Adipose tissue (tissue), 3 donors: Measurements from ENCODE around the gene ARVCF. TPM values are rescaled to one million over a fixed set of nuclear protein-coding genes. Genes with fewer than 3 reads are reported as not detected.

Source experiments
- H3K27ac ChIP-seq: one replicate; pipeline ENCODE4 v1.5.1; 2013; ENCODE audit warnings: low read depth, low read length
- WGBS, 3 donors: extraction: QIAGEN DNeasy Blood & Tissue Kit; methylation state at CpG; one replicate each; pipeline ENCODE4 v1.1.7; 2013; 5-methylcytosine and 5-hydroxymethylcytosine counted together
- polyA plus RNA-seq, 3 donors: library from polyadenylated mRNA; stranded (reverse); fragments of 200-250 nt; gene quantifications; one replicate each; pipeline ENCODE4 v1.2.3, GENCODE V29; 2013
- donor health status: healthy with polysubstance abuse.
- donor health status: Bipolar disorder and iron deficiency.
- donor health status: healthy.

ARVCF gene
- polyA plus RNA-seq, 3 donors, result 4.0 to 9.8 (median 8.5) TPM

DNA sequence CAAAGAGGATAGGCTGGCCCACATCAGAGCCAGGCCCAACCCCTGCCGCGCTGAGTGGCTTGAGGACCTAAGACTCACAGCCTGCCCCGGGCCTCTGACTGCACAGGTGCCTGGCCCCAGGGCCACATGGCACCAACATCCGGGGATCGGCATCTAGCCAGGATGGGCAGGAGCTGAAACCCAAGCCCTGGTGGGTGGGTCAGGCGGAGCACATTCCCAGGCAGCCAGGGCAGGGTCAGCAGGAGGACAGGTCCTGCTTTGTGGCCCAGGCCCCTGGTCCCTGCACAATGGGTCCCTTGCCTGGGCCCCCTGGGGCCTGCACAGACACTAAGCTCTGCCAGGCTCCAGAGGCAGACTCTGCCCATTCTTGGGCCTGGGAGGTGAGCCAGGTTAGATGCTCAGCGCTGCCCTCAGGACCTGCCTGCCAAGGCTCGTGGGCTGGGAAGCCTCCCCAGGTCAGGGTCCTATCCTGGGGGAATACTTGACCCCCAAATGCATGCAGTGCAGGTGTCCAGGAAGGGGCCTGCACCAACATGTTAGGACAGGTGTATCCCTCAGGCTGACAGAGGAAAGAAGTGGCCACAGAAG, 33.5 kb downstream of the ARVCF start:
- 91 to 95% (median 94%) methylated on average over 8 of the region's 8 CpGs for WGBS, 3 donors
- H3K27ac ChIP-seq, result no peak overlapping the region

DNA sequence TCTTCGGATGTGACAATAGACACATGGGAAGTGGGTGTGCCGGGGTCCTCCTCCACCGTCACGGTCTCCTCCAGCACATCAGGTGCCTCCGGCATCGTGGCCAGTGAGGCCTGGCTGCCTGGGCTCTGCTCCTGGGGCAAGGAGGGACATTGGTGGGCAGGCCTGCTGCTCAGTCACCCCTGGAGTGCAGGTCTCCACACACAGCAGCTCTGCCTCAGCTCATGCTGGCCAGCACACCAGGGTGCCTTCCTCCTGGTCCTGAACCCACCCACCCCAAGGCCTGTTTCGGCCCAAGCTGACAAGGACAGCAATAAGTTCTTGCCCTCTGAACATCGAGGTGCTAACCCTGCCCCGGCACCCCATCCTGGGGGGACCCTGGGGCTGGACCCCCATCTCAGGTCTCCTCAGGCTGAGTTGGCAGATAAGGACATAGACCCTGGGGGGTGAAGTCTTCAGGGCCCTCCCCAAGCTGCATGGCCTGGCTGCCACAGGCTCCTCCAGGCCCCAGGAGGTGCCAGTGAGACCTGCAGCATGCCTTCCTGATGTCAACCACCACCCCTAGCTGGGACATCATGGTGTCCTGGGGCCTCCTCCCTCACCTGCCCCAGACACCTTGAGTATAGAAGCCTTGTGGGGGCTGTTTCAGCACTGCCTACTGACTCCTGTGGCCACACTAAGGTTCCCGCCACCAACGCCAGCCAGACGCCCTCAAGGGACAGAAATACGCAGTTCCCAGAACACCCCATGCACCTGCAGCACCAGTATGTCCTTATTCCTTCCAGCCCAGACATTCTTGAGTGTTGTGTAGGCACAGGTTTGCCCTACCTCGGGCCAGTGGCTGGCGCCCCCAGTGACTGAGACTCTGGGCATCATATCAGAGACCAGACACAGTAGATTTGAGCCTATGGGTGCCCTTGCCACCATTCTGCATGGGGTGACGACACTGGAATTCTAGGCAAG, 34.4 kb downstream of the ARVCF start:
- WGBS, 3 donors, result 92 to 97% (median 95%) methylated on average over 16 of the region's 16 CpGs
- H3K27ac ChIP-seq, result no peak overlapping the region

DNA sequence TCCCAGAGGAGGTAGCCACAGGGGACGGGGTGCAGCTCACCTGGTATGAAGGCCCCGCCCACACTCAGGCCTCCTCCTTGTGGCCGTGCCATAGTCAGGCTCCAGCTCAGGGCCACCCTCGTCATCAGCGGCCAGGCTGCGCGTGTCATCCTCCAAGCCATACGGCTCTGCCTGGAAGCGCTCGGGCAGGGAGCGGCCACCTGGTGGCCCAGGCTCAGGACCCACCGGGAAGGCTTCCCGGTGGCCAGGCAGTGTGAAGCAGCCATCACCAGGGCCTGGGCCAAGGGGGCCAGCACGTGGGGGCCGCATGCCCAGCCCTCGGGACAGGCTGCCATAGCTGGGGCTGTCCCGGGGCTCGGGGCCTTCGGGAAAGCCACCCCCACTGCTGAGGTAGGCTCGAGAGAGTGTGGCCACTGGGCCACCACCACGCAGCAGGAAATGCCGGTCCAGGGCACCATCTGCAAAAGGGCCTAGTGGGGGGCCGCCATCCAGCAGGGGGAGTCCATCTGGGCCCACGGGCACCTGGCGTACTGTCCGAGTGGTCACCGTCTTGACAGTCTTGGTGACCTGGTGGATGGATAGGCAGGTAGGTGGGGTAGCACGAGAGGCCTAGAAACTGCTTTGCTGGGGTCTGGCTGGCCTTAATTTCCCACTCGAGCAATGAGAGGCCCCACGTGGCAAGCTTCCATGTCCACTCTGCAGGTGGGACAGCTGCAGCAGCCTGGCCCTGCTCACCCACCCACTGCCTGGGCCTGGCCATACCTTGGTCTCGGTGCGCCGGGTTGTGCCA, 35.3 kb downstream of the ARVCF start:
- WGBS, 3 donors, result 92 to 95% (median 95%) methylated on average over 33 of the region's 33 CpGs
- no peak overlapping the region for H3K27ac ChIP-seq

DNA sequence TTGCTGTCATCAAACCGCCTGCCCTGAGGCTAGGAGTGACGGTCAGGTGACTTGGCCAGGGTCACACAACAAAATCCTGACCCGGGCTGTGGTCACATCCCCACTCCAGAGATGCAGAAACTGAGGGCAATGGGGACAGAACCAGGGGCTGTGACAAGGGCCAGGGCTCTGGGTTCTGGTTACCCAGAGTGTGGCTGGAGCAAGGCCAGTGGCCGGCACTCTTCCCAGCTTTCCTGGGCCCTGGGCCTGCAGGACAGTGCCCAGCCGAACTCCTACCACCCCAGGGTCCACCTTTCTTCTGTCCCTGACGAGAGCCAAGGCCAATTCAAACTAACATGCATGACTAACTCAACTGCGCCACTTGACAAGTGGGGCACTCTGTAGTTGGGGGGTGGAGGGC, 35.9 kb downstream of the ARVCF start:
- 86 to 96% (median 93%) methylated on average over 7 of the region's 7 CpGs for WGBS, 3 donors
- H3K27ac ChIP-seq, result no peak overlapping the region

DNA sequence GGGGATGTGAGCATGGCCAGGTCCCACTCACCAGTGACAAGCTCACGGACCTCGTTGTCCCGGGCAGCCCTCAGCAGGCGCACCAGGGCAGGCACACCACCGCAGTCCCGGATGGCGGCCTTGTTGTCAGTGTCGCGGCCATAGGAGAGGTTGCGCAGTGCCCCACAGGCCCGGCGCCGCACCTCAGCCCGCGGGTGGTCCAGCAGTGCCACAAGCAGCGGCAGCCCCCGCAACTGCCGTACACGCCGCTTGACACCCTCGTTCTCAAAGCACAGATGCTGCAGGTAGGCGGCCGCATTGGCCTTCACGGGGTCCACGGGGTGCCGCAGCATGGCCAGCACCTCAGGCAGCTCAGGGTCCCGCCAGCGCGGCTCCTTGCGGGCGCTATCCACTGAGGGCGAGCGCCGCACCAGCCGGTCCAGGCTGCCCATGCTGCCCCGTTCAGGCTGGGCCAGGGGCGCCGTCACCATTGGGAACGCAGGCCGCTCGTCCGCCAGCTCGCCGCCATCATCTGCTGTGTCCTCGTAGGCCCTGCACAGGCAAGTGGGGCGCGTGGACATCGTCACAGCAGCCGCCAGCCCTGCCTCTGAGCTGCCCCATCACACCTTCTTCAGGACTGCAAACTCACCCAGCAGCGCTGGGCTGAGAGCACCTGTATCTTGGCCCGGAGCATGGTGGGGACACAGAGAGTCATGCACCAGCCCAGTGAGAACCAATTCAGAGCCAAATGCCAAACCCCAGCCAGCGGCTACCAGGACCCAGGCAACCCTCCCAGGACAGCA, 36.7 kb downstream of the ARVCF start:
- WGBS, 3 donors, result 94 to 95% (median 94%) methylated on average over 47 to 52 of the region's 52 CpGs
- H3K27ac ChIP-seq, result no peak overlapping the region

DNA sequence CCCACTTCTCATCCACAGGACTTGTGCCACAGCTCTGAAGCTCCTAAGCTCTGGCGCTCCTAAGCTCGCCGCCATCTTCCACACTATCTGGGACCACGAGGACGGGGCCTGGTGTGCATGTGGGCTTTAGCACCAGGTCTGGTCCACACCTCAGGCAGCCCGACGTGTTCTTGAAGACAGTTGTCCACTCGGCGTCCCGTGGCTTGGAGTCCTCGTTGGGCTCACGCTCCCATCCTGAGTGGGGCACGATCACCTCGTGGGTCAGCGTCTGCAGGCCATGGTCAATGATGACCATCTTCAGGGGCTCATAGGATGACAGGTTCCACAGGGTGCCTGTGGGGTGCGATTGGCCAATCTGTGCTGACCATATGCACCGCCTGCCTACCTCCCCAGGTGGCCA, 37.9 kb downstream of the ARVCF start:
- H3K27ac ChIP-seq, result no peak overlapping the region
- WGBS, 3 donors, result 95 to 96% (median 96%) methylated on average over 17 of the region's 17 CpGs

DNA sequence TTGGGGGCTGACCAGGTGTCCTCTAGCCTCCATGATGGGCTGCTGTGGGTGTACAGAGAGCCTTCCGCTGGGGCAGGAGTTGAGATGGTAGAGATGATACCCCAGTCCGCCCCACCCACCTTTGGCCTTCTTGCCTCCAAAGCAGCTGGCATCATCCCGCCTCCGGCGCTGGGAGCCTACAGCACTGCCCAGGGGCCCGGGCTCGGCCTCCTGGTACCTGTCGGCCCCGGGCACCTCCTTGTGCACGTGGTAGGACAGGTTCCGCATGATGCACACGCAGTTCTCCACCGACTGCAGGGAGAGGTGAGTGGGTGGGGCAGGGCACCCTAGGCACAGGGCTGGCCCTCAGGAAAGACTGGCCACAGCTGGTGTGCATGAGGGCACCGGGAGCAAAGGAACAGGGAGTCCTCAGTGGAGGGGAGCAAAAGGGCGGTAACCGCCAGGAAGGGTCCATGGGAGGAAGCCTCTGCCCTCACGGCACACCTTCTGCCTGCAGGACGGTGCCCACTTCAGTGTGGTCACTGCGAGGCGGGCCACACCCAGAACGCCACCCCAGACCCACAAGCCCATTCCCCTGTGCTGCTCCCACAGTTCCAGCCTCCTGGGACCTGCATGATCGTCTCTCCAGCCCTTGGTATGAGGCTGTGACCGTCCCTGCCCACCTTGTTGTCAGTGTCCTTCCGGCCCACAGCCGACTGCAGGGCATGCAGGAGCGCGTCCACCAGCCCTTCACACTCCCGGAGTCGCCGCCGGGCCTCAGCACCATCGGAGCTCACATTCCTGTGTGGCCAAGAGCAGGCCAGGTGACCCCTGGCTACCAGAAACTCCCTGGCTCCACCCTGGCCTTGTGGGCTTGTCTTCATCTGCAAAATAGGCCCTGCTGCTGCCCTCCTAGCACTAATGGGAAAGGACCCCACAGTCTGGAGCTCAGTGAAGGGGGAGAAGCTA, 39.1 kb downstream of the ARVCF start:
- H3K27ac ChIP-seq, result no peak overlapping the region
- WGBS, 3 donors, result 92 to 96% (median 92%) methylated on average over 32 of the region's 32 CpGs

DNA sequence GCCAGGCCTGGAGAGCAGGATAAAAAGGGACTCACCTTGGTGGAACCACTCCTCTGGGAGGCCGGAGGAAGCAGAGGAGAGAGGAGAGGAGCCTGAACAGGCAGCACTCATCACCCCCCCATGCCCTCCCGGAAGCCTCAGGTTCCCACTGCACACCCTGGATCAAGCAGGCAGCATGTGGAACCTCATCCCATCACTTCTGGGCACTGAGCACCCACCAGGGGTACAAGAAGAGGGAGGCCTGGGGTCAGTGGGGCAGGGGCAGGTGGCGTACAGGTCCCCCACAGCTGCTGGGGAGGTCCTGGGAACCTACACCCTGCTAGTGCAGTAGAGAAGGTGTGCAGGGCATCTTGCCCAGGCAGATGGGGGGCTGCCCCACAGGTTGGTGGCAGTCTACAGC, 40.0 kb downstream of the ARVCF start:
- WGBS, 3 donors, result 87 to 93% (median 91%) methylated on average over 3 of the region's 3 CpGs
- H3K27ac ChIP-seq, result no peak overlapping the region

DNA sequence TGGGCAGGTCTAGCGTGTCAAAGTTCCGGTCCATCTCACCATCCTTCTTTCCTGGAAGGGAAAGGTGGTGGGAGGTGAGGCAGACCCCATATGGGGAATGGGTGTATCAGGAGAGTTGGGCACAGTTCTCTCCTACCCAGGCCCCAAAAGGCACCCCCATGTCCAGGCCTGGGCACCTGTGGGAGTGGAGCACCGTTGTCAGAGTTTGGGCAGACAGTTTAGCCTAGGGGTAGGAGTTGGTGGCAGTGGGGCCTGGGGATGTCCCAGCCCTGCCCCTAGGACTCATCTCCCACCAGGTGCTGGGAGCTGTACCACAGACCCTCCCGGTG, 41.0 kb downstream of the ARVCF start:
- no peak overlapping the region for H3K27ac ChIP-seq
- WGBS, 3 donors, result 66 to 94% (median 81%) methylated on average over 4 of the region's 4 CpGs

DNA sequence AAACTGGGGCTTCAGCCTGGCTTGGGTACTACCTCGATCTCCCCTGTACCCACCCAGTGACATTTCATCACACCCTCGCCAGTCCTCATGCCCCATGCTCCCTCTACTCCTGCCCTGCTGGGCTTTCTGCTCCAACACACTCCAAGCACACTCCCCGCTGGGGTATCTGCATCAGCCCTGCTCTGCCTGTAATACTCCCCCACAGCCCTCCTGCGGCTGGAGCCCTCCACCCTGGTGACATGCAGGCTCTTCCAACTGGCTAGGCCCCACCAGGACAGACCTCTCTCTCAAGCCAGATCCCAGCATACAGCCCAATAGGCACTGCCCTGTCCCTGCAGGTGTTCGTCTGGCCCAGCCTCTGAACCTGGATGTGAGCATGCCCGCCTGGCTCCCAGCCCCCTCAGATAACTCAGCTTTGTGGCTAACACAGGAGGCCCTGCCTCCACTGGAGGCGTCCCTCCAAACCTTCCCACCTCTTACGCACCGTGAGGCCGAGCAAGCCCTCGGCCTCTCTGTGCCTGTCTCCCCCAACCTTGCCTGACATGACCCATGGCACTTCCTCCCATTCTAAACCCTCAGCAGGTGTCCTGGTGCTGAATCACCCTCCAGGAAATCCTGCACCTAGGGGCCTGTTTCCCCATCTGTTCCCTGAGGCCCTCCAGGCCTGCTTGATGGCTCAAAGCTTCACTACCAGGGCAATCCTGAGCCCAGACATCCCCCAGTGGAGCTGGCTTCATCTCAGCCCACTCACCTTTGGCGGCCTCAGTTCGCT, 41.5 kb downstream of the ARVCF start:
- no peak overlapping the region for H3K27ac ChIP-seq
- 45 to 87% (median 46%) methylated on average over 13 of the region's 13 CpGs for WGBS, 3 donors

DNA sequence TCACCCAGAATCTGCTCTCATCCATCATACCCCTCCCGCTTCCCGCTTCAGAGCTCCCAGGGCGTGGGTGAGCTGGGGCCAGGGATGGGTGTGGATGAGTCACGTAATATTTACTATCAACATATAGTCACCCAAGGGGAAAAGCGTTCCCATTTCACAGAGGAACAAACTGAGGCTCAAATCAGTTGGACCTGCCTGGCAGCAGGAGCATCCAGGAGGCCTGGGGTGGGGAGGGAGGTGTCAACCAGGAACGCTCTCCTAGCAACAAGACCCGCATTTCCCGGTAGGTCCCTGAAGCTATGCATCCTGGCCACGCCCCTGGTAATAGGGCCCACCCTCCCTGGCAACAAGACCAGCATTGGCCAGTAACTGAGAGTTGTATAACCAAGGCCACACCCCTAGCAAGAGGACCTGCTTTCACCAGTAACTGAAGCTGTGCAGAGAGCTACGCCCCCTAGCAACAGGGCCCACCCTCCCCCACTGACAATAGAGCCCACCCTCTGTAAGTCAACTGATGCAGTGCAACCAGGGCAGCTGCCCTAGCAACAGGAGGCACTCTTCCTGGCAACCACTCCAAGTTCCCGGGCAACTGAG, 42.3 kb downstream of the ARVCF start:
- 56 to 73% (median 58%) methylated on average over 11 of the region's 11 CpGs for WGBS, 3 donors
- H3K27ac ChIP-seq, result no peak overlapping the region

DNA sequence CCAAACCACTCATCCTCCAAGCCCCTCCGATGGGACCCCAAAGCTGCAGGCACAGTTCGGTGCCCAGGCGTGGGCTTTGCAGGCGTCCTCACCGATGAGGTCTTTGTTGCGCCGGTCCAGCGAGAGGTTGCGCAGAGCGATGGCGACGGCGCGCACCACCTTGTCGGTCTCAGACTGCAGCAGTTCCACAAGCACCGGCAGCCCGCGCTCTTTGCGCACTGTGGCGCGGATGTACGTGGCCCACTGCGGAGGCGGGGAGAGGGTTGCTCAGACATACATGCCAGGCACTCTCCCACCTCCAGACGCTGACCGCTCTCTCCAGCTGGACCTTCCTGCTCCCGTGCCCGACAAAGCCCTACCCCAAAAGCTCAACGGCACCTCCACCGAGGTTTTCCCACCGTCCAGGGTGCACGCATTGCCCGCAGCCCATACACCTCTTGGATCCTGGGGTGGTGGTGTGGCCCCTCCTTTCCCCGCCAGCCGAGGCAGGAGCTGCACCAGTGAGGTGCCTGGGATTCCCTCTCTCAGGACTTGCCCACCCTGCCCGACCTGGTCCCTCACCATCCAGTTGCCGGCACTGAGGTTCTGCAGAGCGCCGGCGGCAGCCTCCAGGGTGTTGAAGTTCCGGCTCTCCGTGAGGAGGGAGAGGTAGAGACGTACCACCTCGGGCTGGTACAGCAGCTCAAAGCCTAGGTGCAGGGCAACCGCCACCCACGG, 42.9 kb downstream of the ARVCF start:
- WGBS, 3 donors, result 94 to 97% (median 96%) methylated on average over 46 of the region's 46 CpGs
- H3K27ac ChIP-seq, result no peak overlapping the region

DNA sequence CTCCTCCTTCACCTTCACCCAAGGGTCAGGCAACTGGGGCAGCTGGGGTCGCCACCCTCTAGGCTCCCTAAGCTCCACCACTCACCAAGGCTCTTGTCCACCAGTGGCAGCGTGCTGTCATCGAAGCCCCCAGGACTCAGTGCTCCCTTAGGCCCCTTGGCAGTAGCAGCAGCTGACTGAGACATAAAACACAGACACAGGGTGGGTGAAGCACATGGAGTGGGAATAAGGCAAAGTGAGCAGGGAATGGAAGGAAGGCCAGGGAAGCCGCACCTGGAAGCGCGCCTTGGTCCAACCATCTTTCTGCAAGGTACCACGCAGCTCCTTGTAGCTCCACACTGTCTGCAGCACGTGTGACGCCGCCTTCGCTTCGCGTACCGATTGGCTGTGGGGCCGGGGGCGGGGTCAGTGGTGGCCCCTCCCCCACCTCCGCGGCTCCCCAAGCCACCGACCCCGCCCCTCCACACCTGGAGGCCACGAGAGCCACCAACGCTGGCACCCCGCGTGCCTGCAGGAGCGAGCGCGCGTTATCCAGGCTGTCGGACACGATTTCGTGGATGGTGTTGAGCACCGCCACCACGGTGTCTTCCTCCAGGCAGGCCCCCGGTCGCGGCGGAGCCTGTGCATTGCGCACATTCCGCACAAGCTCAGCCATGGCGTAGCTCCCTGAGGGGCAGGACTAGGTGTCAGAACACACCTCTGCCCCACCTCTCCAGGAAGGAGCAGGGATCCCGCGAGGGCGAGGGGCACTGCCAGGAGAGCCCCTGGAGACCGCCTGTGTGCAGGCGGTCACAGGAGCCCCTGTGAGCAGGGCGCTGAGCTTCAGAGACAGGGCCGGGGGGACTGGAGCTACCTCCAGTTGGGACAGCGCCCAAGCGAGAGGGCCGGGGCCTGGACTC, 43.7 kb downstream of the ARVCF start:
- no peak overlapping the region for H3K27ac ChIP-seq
- WGBS, 3 donors, result 92 to 93% (median 93%) methylated on average over 49 to 50 of the region's 50 CpGs

DNA sequence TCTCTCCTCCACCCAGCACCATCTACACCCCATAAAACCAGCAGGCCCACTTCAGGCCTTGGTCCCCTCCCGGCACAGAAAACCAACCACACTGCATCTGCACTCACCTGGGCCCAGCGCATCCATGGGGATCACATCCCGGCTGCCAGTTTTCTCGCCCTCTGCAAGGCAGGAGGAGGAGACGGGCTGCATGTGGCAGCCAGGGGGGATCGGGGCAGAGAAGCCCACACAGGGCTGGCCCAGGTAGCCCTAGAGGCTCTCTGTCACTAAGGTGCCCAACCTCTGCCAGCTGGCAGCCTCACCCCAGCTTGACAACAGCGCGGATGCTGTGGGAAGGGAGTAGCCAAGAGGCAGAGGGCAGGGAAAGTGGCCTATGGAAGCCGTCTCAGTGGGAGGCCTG, 44.4 kb downstream of the ARVCF start:
- H3K27ac ChIP-seq, result no peak overlapping the region
- 90 to 93% (median 92%) methylated on average over 9 of the region's 9 CpGs for WGBS, 3 donors
